Measurements from ENCODE around the gene MXRA8. TPM values are rescaled to one million over a fixed set of nuclear protein-coding genes. Genes with fewer than 3 reads are reported as not detected.

Gene MXRA8
- total and polyA plus RNA-seq, 9 of the 15 experiments (the other 6 are each of a cell fraction or from before 2014, with no cell fraction given): 0.66 to 11.3 (median 6.3) TPM

- WGBS (ENCODE audit: insufficient coverage, low coverage, missing lambda C conversion rate): 96% methylated on average over 36 of the region's 36 CpGs
- DNase-seq (ENCODE audit: extremely low read depth in 1 of 4, low spot score in 3 of 4): no peak
- intact Hi-C loops (cut with micrococcal nuclease): no loop called here
- H3K36me3 ChIP-seq (ENCODE audit: control insufficient read depth, insufficient read depth, low read length): peaks cover 82% of the 10 kb centered on the region; the same call in 2 of the 3 replicates
- ChIA-PET POLR2A (interaction anchor here (0.6 kb wide), 1 partner anchor 35 kb away, joined by 3 read pairs; no protein-coding TSS in a partner anchor), CTCF (ENCODE audit: low intra/inter-chr PET ratio) (no interaction called here)
- H3K9ac ChIP-seq (ENCODE audit: insufficient read depth in 1 of 2, low read depth in 2 of 2, low read length in 2 of 2): no peak overlapping the region
- no peak overlapping the region for H3K4me3 ChIP-seq
- no TSS peak for BruUV-seq (replicated peaks)
- peaks cover 2% of the 10 kb centered on the region; the same call in 1 of the 2 replicates for H3K9me3 ChIP-seq (replicated peaks; ENCODE audit: control insufficient read depth, insufficient read depth, low read depth, low read length)
- H3K9me1 ChIP-seq (ENCODE audit: control insufficient read depth, insufficient read depth, low read length): peaks cover 11% of the 10 kb centered on the region
- no peak for FAIRE-seq
- in situ Hi-C loops (cut with MboI): no loop called here
- H2AFZ ChIP-seq (ENCODE audit: low read depth, low read length): no peak overlapping the region
- no peak overlapping the region for H3K4me2 ChIP-seq (ENCODE audit: insufficient read depth, low read length)
- H3K79me2 ChIP-seq (ENCODE audit: control insufficient read depth, insufficient read depth, low read length): peaks cover 34% of the 10 kb centered on the region
- no peaks in the 10 kb centered on the region for H3K27me3 ChIP-seq (ENCODE audit: control insufficient read depth in 2 of 2, insufficient read depth in 2 of 2, low read length in 2 of 2)
- H3K4me1 ChIP-seq (replicated peaks in 1 of 2; ENCODE audit: control insufficient read depth in 2 of 2, insufficient read depth in 2 of 2, low read length in 2 of 2): peaks cover 7 to 88% of the 10 kb centered on the region in 2 experiments; a peak in 3 of 5 replicates
- H4K20me1 ChIP-seq (replicated peaks; ENCODE audit: control insufficient read depth, insufficient read depth, low read length): peaks cover 33% of the 10 kb centered on the region; the same call in 1 of the 2 replicates
- no peak for ATAC-seq
- no peak overlapping the region for H3K27ac ChIP-seq (ENCODE audit: extremely low read depth, low read depth, low read length)
- TF ChIP-seq FOXJ3 (CRISPR knock-in tag; IDR thresholded peaks at IDR 0.05) (no peak), MYNN (IDR thresholded peaks at IDR 0.05) (peak; percentile 52), MYNN (CRISPR knock-in tag; IDR thresholded peaks at IDR 0.05) (no peak), ZNF518B (CRISPR knock-in tag; IDR thresholded peaks at IDR 0.05) (no peak), TAF1 (IDR thresholded peaks at IDR 0.05; ENCODE audit: control insufficient read depth, extremely low read depth, insufficient read depth, low read length, severe bottlenecking) (no peak), HLTF (IDR thresholded peaks at IDR 0.05) (no peak), MAX (CRISPR knock-in tag; IDR thresholded peaks at IDR 0.05) (peak; percentile 35; the same call in 1 of the 2 replicates), ZNF830 (CRISPR knock-in tag; IDR thresholded peaks at IDR 0.05) (no peak), ZBTB43 (CRISPR knock-in tag; IDR thresholded peaks at IDR 0.05) (peak; percentile 96), ZNF232 (CRISPR knock-in tag; IDR thresholded peaks at IDR 0.05) (no peak), ZNF133 (CRISPR knock-in tag; IDR thresholded peaks at IDR 0.05) (no peak), ZFP91 (CRISPR knock-in tag; IDR thresholded peaks at IDR 0.05) (no peak), STAT5A (IDR thresholded peaks at IDR 0.05; ENCODE audit: borderline replicate concordance, low read length) (peak; percentile 59; the same call in 1 of the 2 replicates), ZNF253 (CRISPR knock-in tag; conservative IDR thresholded peaks at IDR 0.05) (no peak), SMARCC2 (IDR thresholded peaks at IDR 0.05; ENCODE audit: low read depth) (no peak), U2AF2 (optimal IDR thresholded peaks at IDR 0.05; ENCODE audit: low read depth, low read length) (no peak)
Observed at GRCh38 chr1:1340791-1341548, 17.4 kb downstream of the MXRA8 start.
